GM13976 (cell line): ENCODE measurements around the gene VTI1A.

Source experiments
- DNase-seq: peaks from one replicate; pipeline ENCODE4 v3.0.0; 2012; ENCODE audit warnings: low spot score
- CTCF ChIP-seq: IDR thresholded peaks from 2 replicates; pipeline ENCODE4 v1.5.1; 2012; ENCODE audit warnings: borderline replicate concordance, mild to moderate bottlenecking; ENCODE audit not compliant: insufficient read depth; ENCODE audit errors: extremely low read depth, missing control alignments, control extremely low read depth
- in situ Hi-C: fragments of 300-500 bp; cut with MboI; formaldehyde crosslinking; loops from one replicate; pipeline ENCODE4 v1.12.0; 2022; ENCODE audit warnings: low sequenced_read_pairs, mixed read lengths, inconsistent platforms; ENCODE audit not compliant: unreplicated experiment

Gene VTI1A

GRCh38 chr10:112619556-112619955 is 172.5 kb downstream of the VTI1A start:
- in situ Hi-C loops, result no loop called here
- TF ChIP-seq CTCF, result no peak
- no peak for DNase-seq

DNA sequence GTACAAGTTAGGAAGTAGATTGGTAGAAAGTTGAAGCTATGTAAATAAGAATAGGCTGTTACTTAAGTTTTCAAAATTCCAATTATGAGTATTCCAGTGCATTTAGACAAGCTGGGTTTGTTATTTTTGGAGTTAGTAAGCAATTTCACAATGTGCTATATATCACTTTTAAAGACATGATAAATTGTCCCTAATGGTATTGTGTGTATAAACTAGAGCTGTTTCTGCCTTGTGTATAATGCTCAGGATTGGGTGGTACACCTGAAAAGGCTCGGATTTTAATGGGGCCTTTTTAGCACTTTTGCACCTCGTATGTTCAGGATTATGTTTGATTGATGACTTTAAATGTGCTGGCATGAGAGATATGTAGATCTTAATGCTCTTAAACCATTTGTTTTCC is 175.8 kb downstream of the VTI1A start:
- TF ChIP-seq CTCF, result no peak
- in situ Hi-C loops, result no loop called here
- DNase-seq, result no peak

DNA sequence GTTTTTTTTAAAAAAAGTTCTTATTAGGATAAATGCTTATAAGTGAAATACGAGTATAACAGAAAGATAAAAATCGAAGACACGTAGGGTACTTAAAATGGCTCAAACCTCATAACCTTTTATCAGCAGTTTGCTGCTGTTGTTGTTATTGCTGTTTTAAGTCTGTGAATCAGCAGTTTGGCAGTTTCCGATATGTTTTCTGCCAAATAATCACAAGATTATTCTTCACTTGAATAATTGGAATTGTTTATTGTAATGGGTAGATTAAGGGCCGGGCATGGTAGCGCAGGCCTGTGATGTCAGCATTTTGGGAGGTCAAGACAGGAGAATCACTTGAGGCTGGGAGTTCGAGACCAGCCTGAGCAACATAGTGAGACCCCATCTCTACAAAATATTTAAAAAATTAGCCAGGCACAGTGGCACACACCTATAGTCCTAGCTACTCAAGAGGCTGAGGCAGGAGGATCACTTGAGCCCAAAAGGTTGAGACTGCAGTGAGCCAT is 177.6 kb downstream of the VTI1A start:
- in situ Hi-C loops, result no loop called here
- TF ChIP-seq CTCF, result no peak

GRCh38 chr10:112628951-112629609 is 182.1 kb downstream of the VTI1A start:
- TF ChIP-seq CTCF, result no peak
- in situ Hi-C loops, result no loop called here
- DNase-seq, result no peak

More for the DNA sequence above, 177.6 kb downstream of the VTI1A start:
- DNase-seq, result no peak

GRCh38 chr10:112631501-112632400 is 184.7 kb downstream of the VTI1A start:
- in situ Hi-C loops, result no loop called here

More at GRCh38 chr10:112631501-112632400, 184.7 kb downstream of the VTI1A start:
- DNase-seq, result no peak
- no peak for TF ChIP-seq CTCF
